Measurements from ENCODE around the gene UBE2L5. TPM values are rescaled to one million over a fixed set of nuclear protein-coding genes. Genes with fewer than 3 reads are reported as not detected.

UBE2L5 gene
- total RNA-seq, 1 experiment from 2014 or later = not detected

- no peak for DNase-seq (ENCODE audit: low spot score)
Measured at GRCh38 chr13:30404207-30404606, 18.1 kb upstream of the UBE2L5 start.

- DNase-seq (ENCODE audit: low spot score) = no peak
Measured at GRCh38 chr13:30406779-30407416, 15.4 kb upstream of the UBE2L5 start.

GRCh38 chr13:30408319-30409101, 13.8 kb upstream of the UBE2L5 start:
- no peak for DNase-seq (ENCODE audit: low spot score)

- DNase-seq (ENCODE audit: low spot score) = peak; percentile 19
Measured at GRCh38 chr13:30409886-30410704, 12.2 kb upstream of the UBE2L5 start.

- DNase-seq (ENCODE audit: low spot score) = no peak
Measured at GRCh38 chr13:30410705-30411125, 11.6 kb upstream of the UBE2L5 start.

GRCh38 chr13:30412346-30412745, 9.9 kb upstream of the UBE2L5 start:
- no peak for DNase-seq (ENCODE audit: low spot score)

GRCh38 chr13:30413842-30414241, 8.5 kb upstream of the UBE2L5 start:
- no peak for DNase-seq (ENCODE audit: low spot score)

GRCh38 chr13:30415430-30416030, 6.8 kb upstream of the UBE2L5 start:
- no peak for DNase-seq (ENCODE audit: low spot score)

GRCh38 chr13:30416471-30416870, 5.8 kb upstream of the UBE2L5 start:
- DNase-seq (ENCODE audit: low spot score) = no peak

- no peak for DNase-seq (ENCODE audit: low spot score)
Measured at GRCh38 chr13:30418075-30418716, 4.1 kb upstream of the UBE2L5 start.

GRCh38 chr13:30418717-30419459, 3.4 kb upstream of the UBE2L5 start:
- DNase-seq (ENCODE audit: low spot score) = no peak

- peak; percentile 47 for DNase-seq (ENCODE audit: low spot score)
Measured at GRCh38 chr13:30421093-30422053, 920 bp upstream of the UBE2L5 start.

GRCh38 chr13:30423891-30424290, 1.6 kb downstream of the UBE2L5 start:
- DNase-seq (ENCODE audit: low spot score) = no peak

GRCh38 chr13:30429235-30429634, 6.9 kb downstream of the UBE2L5 start:
- DNase-seq (ENCODE audit: low spot score) = no peak

- DNase-seq (ENCODE audit: low spot score) = peak; percentile 63
Measured at GRCh38 chr13:30429721-30430694, 7.7 kb downstream of the UBE2L5 start.

GRCh38 chr13:30431269-30431940, 9.1 kb downstream of the UBE2L5 start:
- DNase-seq (ENCODE audit: low spot score) = no peak

- no peak for DNase-seq (ENCODE audit: low spot score)
Measured at GRCh38 chr13:30435911-30436451, 13.7 kb downstream of the UBE2L5 start.

GRCh38 chr13:30437177-30437576, 14.9 kb downstream of the UBE2L5 start:
- DNase-seq (ENCODE audit: low spot score) = no peak
